ENCODE results near the gene SNX25. TPM values are rescaled to one million over a fixed set of nuclear protein-coding genes. Genes with fewer than 3 reads are reported as not detected.

The SNX25 gene
- total and polyA plus RNA-seq, 2 of the 13 experiments (the other 11 are each of a cell fraction or from before 2014, with no cell fraction given), result 23.4 to 23.5 TPM

DNA sequence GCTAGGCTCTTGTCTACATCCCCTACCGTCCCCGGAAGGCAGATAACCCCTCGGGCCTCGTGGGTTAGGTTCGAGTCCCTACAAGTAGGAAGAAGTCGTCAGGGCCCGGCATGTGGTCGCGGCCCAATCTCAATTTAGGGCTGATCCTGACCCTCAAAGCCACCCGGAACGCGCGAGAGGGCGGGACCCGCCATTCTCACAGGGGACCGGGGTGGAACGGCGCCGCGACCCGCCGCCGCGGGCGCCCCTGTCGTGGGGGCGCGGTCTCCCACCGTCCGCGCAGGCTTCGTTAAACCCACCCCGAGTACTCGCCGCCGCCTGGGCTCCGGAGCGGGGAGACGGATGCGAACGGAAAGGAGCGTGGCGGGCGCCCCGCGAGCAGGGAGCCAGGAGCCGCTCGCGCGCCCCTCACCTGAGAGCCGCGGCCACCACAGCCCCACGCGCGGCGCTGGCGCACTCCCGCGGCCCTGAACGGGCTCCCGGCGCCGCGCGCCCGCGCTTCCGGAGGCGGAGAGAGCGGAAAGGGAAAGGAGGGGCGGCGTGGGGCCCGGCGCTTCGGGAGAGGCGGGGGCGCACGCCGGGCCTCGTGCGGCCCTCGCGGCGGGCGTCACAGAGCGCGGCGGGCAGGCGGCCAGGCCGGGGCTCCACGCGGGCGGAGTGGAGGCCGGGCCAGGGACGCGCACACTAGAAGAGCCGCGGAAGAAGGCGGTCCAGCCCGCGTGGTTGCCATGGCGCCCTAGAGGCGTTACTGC lies 5.7 kb upstream of the SNX25 start, which contains the start of gene CFAP97 (continued):
- TF ChIP-seq, protein P1, sequence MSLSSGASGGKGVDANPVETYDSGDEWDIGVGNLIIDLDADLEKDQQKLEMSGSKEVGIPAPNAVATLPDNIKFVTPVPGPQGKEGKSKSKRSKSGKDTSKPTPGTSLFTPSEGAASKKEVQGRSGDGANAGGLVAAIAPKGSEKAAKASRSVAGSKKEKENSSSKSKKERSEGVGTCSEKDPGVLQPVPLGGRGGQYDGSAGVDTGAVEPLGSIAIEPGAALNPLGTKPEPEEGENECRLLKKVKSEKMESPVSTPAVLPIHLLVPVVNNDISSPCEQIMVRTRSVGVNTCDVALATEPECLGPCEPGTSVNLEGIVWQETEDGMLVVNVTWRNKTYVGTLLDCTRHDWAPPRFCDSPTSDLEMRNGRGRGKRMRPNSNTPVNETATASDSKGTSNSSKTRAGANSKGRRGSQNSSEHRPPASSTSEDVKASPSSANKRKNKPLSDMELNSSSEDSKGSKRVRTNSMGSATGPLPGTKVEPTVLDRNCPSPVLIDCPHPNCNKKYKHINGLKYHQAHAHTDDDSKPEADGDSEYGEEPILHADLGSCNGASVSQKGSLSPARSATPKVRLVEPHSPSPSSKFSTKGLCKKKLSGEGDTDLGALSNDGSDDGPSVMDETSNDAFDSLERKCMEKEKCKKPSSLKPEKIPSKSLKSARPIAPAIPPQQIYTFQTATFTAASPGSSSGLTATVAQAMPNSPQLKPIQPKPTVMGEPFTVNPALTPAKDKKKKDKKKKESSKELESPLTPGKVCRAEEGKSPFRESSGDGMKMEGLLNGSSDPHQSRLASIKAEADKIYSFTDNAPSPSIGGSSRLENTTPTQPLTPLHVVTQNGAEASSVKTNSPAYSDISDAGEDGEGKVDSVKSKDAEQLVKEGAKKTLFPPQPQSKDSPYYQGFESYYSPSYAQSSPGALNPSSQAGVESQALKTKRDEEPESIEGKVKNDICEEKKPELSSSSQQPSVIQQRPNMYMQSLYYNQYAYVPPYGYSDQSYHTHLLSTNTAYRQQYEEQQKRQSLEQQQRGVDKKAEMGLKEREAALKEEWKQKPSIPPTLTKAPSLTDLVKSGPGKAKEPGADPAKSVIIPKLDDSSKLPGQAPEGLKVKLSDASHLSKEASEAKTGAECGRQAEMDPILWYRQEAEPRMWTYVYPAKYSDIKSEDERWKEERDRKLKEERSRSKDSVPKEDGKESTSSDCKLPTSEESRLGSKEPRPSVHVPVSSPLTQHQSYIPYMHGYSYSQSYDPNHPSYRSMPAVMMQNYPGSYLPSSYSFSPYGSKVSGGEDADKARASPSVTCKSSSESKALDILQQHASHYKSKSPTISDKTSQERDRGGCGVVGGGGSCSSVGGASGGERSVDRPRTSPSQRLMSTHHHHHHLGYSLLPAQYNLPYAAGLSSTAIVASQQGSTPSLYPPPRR (CRISPR knock-in tag; IDR thresholded peaks at IDR 0.05; ENCODE audit: borderline replicate concordance), result no peak; the same call in 1 of the 2 replicates
- no peak for TF ChIP-seq ZNF761 (CRISPR knock-in tag; conservative IDR thresholded peaks at IDR 0.05)
- TF ChIP-seq NONO (IDR thresholded peaks at IDR 0.05), result no peak
- 0 out of 2 replicates have a peak, but pooled peaks have one; percentile 25 for TF ChIP-seq NONO (CRISPR knock-in tag; conservative IDR thresholded peaks at IDR 0.05)
- TF ChIP-seq ZNF629 (CRISPR knock-in tag; conservative IDR thresholded peaks at IDR 0.05), result no peak
- TF ChIP-seq, protein P2, sequence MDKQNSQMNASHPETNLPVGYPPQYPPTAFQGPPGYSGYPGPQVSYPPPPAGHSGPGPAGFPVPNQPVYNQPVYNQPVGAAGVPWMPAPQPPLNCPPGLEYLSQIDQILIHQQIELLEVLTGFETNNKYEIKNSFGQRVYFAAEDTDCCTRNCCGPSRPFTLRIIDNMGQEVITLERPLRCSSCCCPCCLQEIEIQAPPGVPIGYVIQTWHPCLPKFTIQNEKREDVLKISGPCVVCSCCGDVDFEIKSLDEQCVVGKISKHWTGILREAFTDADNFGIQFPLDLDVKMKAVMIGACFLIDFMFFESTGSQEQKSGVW (CRISPR knock-in tag; IDR thresholded peaks at IDR 0.05; ENCODE audit: borderline replicate concordance), result no peak
- no peak; the same call in 1 of the 2 replicates for TF ChIP-seq ARNTL (CRISPR knock-in tag; IDR thresholded peaks at IDR 0.05)
- TF ChIP-seq ZNF558 (CRISPR knock-in tag; IDR thresholded peaks at IDR 0.05; ENCODE audit: borderline replicate concordance), result peak; percentile 29; the same call in 1 of the 2 replicates
- peak; percentile 54; the same call in 1 of the 2 replicates for TF ChIP-seq ZNF441 (CRISPR knock-in tag; IDR thresholded peaks at IDR 0.05; ENCODE audit: borderline replicate concordance)
- TF ChIP-seq ETV5 (CRISPR knock-in tag; IDR thresholded peaks at IDR 0.05; ENCODE audit: borderline replicate concordance), result peak; percentile 82
- TF ChIP-seq ZNF282 (IDR thresholded peaks at IDR 0.05; ENCODE audit: partially characterized antibody), result no peak
- peak; percentile 22; the same call in 1 of the 2 replicates for TF ChIP-seq ZNF841 (CRISPR knock-in tag; IDR thresholded peaks at IDR 0.05; ENCODE audit: borderline replicate concordance)
- no peak for TF ChIP-seq PCBP2 (optimal IDR thresholded peaks at IDR 0.05; ENCODE audit: low read depth, low read length, poor library complexity, severe bottlenecking)
- TF ChIP-seq, protein P3, sequence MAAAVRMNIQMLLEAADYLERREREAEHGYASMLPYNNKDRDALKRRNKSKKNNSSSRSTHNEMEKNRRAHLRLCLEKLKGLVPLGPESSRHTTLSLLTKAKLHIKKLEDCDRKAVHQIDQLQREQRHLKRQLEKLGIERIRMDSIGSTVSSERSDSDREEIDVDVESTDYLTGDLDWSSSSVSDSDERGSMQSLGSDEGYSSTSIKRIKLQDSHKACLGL (CRISPR knock-in tag; IDR thresholded peaks at IDR 0.05), result peak; percentile 36; the same call in 1 of the 2 replicates
- no peak for TF ChIP-seq JARID2 (CRISPR knock-in tag; IDR thresholded peaks at IDR 0.05; ENCODE audit: insufficient replicate concordance)
- peak; percentile 95; the same call in 1 of the 2 replicates for TF ChIP-seq SIN3A (IDR thresholded peaks at IDR 0.05; ENCODE audit: borderline replicate concordance, low read depth, low read length)
- TF ChIP-seq, protein P4, sequence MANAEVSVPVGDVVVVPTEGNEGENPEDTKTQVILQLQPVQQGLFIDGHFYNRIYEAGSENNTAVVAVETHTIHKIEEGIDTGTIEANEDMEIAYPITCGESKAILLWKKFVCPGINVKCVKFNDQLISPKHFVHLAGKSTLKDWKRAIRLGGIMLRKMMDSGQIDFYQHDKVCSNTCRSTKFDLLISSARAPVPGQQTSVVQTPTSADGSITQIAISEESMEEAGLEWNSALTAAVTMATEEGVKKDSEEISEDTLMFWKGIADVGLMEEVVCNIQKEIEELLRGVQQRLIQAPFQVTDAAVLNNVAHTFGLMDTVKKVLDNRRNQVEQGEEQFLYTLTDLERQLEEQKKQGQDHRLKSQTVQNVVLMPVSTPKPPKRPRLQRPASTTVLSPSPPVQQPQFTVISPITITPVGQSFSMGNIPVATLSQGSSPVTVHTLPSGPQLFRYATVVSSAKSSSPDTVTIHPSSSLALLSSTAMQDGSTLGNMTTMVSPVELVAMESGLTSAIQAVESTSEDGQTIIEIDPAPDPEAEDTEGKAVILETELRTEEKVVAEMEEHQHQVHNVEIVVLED (CRISPR knock-in tag; IDR thresholded peaks at IDR 0.05; ENCODE audit: borderline replicate concordance), result peak; percentile 59; the same call in 1 of the 2 replicates
